Loucy (cell line): ENCODE data around the gene PIK3C3.

ENCODE experiments used
- CTCF ChIP-seq: fragments of 200-600 bp; sonication (generic); conservative IDR thresholded peaks from 2 replicates; pipeline ENCODE4 v1.5.1; 2014; ENCODE audit warnings: mild to moderate bottlenecking, antibody characterized with exemption, low read length
- EZH2phosphoT487 ChIP-seq: fragments of 200-600 bp; IDR thresholded peaks from 2 replicates; pipeline ENCODE4 v1.6.1; 2018; ENCODE audit warnings: antibody characterized with exemption, mild to moderate bottlenecking, moderate library complexity, borderline replicate concordance

GRCh38 chr18:42100911-42101310, 145.9 kb downstream of the PIK3C3 start:
- TF ChIP-seq CTCF (no peak), EZH2phosphoT487 (no peak)
